NCI-H1105 treated with DMSO at 0.1 percent for 48 hours (cell line): ENCODE data around the gene TNFRSF8.
"Not testable (repeated sequence)": the region's sequence is repeated elsewhere in the genome, so short reads cannot be mapped to it uniquely, and the experiment has no call there.

Source experiments
- DNase-seq: peaks from one replicate; lab custom pipeline; 2025; lab: John Stamatoyannopoulos, UW

TNFRSF8 gene

GRCh38 chr1:12063141-12064072, at the start of gene TNFRSF8:
Gene TNFRSF8, plus strand, starts transcription at chr1:12063303. Its CDS starts 296 bp downstream, at chr1:12063599.
- DNase-seq: no peak

GRCh38 chr1:12014141-12014991, 48.7 kb upstream of the TNFRSF8 start:
- no peak for DNase-seq

GRCh38 chr1:12015001-12015491, 48.1 kb upstream of the TNFRSF8 start:
- DNase-seq: no peak

- no peak for DNase-seq
Measured at GRCh38 chr1:12015499-12015898, 47.6 kb upstream of the TNFRSF8 start.

- DNase-seq: no peak
Measured at GRCh38 chr1:12016182-12016581, 46.9 kb upstream of the TNFRSF8 start.

GRCh38 chr1:12019858-12020509, 43.1 kb upstream of the TNFRSF8 start:
- DNase-seq: no peak

GRCh38 chr1:12021616-12022015, 41.5 kb upstream of the TNFRSF8 start:
- no peak for DNase-seq

GRCh38 chr1:12022036-12022435, 41.1 kb upstream of the TNFRSF8 start:
- no peak for DNase-seq

- DNase-seq: no peak
Measured at GRCh38 chr1:12026586-12026985, 36.5 kb upstream of the TNFRSF8 start.

GRCh38 chr1:12028248-12028647, 34.9 kb upstream of the TNFRSF8 start:
- no peak for DNase-seq

- no peak for DNase-seq
Measured at GRCh38 chr1:12028957-12029511, 34.1 kb upstream of the TNFRSF8 start.

- no peak for DNase-seq
Measured at GRCh38 chr1:12029720-12030339, 33.3 kb upstream of the TNFRSF8 start.

GRCh38 chr1:12031039-12031980, 31.8 kb upstream of the TNFRSF8 start:
- DNase-seq: no peak

- no peak for DNase-seq
Measured at GRCh38 chr1:12032161-12032621, 30.9 kb upstream of the TNFRSF8 start.

GRCh38 chr1:12033441-12033840, 29.7 kb upstream of the TNFRSF8 start:
- not testable (repeated sequence) for DNase-seq

GRCh38 chr1:12034381-12034801, 28.7 kb upstream of the TNFRSF8 start:
- DNase-seq: no peak

GRCh38 chr1:12035312-12035711, 27.8 kb upstream of the TNFRSF8 start:
- DNase-seq: no peak

- no peak for DNase-seq
Measured at GRCh38 chr1:12037486-12038355, 25.4 kb upstream of the TNFRSF8 start.
